ENCODE data around the gene TALDO1.
A peak's percentile ranks its signal among the peaks of the same experiment; 100 is the strongest.

Gene TALDO1

DNA sequence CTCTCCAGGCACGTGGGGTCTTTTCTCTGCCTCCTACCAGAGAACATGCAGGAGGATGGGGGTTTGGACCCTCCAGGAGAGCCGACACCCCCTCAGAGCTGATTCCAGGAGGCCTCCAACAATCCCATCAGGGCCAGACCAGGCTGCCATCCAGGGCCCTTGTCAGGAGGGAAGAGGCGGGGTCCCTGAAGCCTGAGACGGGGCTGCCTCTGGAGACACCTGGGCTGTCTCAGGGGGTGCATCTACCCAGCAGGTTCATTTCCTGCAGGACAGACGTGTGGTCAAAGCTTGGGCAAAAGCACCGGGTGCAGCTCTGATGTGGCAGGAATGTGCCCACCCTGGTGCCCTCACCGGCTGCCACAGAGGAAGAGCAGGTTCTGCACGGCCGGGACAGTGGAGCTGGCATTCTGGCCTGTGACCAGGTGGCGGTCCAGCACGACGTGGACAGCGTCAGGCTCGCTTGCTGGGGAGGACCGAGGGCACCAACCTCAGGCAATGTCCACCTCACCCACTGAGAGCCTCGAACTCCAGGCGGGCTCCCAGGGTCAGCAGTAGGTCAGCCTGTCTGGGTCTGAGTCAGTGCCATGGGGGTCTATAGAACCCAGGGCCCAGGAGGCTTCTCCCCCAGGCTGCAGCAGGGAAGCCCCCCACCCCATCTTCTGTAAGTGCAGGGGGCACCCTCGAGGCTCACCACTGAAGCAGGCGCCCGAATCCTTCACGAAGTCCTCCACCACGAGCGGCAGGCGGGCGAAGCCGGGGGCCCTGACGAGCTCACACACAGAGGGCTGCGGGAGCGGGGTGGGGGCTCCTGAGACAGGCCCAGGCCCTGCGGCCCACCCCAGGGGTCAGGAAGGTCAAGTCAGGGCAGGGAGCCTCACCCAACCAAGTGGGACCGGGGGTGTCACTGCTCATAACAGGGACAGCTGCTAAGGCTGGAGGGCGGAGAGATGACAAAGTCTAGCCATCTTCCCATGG is 23.7 kb downstream of the TALDO1 start:
- no peak for DNase-seq

DNA sequence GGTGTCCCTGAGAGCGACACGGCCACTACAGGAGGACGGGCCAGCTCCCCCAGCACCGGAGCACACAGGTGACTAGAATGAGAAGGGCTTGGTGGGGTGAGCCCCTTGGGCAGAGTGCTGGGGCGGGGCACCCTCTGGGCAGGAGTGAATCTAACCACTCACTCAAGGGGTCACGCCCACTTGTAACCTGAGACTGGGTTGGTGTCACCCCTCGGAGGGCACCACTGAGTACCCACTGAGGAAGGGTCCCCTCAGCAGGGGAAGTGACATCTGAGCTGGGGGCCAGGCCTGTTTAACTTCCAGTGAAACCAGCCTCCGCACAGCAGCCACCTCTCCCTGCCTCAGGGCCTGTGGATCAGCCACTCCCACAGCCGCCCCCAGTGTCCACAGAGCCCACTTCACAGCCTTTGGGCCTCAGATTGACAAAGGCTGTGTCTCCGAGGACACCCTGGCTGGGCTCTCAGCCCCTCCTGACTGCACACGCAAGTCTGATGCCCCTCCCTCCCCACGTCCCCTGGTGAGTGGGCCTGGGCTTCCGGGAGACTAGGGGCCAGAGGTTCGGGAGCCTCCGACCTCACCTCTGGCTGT is 24.4 kb downstream of the TALDO1 start:
- DNase-seq = no peak

DNA sequence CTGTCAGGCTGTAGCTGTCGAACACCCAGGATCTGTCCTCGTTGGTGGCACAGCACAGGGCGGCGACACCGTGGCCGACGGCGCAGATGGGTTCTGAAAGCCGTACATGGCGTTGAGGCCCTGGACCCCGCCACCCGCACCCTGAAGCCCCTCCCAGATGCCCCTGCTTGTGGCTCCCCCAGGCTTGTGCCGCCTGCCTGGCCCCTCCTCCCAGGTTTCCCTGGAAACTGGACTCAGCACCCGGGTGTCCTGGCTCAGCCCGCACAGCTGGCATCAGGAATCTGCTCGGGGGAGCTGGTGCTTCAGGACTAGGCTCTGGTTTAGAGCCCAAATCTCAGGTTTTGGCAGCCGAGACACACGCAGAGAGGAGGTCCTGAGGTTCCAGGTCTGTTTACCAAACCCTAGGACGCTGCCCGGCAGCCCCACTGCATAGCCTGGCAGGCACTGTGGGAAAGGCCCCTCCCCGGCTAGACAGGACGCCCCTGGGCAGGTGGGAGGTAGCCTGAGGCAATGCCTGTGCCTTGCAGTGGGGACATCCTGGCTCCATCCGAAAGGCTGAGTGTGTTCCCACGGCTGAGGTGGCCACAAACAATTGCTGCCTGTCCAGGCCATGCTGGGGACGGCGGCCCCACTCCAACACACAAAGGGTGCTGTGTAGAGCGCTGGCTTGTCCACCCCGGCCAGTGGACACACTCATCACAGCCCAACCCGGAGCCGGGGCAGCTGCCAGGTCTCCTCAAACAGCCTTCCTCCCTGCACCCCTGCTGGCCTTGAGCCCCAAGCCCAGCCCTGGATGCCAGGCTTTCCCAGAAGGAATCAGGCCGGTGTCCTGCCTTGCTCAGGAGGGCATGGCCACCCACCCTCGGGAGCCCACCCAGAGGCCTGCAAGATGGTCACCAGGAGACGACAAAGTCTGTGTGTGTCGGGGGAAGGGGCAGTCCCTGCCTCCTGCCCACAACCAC is 25.4 kb downstream of the TALDO1 start:
- no peak for DNase-seq

DNA sequence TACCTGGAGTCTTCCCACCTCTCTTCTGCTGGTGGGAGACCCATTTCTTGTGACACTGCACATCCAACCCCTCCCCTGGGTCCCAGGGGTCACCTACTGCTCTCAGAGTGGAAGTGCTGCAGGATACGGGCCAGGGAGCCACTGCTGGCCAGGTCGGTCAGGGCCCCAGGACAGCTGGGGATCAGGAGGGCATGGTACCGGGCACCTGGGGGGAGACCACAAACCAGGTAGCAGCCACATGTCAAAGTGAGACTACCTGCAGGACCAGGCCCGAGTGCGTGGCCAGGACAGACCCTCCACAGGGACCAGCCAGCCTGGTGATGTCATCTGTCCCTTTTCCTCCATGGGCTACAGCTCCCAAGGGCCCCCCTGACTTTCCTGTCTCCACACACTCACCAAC is 26.2 kb downstream of the TALDO1 start:
- no peak for DNase-seq

DNA sequence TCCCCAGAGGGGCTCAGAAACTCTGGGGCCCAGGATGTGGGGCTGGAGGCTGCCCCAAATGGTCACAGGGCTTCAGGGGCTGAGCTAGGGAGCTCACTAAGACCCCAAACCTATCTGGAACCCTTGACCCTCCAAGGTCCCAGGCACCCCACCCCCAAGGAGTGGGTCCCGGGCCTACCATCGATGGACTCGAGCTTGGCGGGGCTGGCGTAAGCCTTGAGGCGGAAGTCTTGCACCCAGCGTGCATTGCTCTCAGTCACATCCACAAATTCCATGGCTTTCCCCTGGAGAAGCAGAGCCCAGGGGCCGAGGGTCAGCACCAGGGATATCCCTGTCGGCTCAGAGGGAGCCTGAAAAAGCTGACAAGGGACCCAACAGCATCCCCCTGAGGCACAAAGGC is 26.6 kb downstream of the TALDO1 start:
- DNase-seq = no peak

DNA sequence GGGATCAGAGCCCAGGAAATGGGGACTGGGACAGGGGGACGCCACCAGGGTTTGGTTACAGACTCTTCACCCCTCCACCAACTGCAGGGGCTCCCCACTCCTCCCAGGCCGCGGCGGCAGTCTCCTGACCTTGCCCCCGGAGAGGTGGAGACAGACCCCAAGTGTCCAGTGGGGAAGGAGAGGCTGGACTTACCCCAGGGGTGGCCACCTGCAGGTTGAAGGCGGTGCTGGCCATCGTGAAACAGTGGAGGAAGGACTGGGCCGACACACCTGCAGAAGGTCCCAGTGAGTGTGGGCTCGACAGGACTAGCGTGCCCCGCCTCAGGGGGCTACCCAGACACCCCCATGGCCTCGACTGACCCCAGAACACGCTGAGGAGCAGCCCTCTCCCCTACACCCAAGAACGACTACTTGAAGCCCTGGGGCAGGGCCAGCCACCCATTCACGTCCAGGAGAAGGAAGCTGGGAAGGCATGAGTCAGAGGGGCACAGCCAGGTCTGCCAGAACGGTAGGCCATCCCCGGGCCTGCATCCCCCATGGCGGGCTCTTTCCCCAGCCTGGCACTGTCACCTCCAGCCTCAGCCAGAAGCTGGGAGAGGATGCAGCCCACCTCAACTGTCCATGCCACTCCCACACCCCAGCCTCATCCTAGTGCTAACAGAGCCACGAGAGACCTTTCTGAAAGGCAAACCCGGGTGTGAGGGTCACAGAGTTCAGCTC is 27.8 kb downstream of the TALDO1 start:
- DNase-seq = no peak

DNA sequence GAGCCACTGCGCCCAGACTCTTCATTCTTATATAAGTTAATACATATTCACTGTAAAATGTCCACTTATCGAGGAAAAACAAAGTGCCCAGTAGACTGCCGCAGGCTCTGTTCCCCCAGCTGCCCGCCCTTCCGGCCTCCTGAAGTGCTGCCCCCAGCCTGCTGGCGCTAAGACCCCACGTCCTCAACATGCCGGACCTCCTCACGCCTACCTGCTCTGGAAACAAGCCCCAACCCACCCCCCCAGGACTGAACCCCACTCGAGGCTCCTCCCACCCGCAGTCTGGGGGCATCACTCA is 28.9 kb downstream of the TALDO1 start:
- no peak for DNase-seq

DNA sequence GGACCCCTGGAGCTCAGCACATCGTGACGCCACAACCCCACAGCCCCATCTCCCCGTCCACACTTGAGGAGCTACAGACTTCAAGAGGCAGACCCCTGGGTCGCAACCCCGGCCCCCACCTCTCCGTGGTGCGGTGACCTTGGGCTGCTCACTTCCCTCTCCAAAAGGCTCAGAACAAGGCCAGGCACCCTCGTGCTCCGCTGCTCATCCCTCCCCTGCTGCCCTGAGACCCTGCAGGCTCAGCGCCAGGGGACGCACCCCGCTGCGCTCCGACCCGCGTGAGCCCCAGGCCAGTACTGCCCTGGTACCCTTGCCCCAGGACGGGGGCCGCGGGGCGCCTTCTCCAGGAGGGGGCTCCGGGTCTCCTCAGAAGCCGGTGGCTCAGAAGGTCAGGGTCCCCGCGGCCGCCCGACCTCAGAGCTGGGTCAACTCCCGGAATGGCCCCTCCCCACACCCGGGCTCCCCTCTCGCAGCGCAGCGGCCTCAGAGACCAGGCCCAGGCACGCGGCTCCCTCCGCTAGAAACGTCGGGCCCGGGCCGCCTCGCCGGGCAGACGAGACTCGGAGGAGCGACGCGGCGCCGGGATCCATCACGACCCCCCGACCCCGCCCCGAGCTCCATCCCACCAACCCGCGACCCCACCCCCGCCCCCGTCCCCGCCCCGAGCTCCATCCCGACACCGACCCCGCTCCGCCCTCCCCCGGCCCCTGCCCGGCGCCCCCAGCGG is 29.5 kb downstream of the TALDO1 start:
- no peak for DNase-seq

DNA sequence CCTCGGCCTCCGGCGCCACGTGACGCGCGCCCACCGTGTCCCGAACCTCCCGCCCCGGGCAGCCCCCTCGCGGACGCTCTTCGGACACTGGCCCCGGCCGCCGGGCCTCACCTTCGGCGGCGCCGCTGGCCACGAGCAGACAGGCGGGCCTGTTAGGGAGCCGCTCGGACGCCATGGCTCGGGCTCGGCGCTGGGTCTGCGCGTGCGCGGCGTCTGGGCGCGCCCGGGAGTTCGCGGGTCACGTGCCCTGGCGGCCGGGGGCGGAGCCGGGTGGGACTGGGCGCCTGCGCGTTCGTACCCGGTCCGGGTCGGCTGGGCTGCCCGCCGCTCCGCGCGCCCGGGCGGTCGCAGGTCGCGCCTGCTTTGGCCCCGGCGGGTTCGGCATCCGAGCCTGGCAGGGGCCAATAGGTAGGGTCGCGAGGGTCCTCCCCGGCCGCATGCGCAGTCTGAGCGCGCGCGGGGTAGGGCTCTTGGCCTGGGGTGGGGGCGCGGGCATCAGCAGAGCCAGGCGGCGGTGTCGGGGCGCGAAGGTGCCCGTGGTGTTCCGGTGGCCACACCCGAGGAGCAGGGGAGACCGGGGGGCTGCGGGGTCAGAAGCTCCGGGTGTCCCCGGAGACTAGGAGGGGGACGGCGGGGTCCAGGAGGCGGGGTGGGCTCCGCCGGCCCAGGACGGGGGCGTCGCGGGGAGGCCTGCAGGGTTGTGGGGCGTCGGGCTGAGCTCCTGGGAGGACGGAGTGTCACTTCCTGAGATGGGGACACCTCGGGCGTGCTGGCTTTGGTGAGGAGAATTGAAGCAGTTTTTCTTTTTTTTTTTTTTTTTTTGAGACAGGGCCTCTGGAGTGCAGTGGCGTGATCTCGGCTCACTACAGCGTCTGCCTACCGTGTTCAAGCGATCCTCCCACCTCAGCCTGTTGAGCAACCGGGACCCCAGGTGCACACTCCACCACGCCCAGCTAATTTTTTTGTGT is 30.3 kb downstream of the TALDO1 start, which contains the start of gene GATD1:
GATD1 (minus strand) TSS at position 200 of the 968 bp plus-strand sequence; CDS start at position 175, 25 bp downstream.
- DNase-seq = peak; percentile 74 to 86

DNA sequence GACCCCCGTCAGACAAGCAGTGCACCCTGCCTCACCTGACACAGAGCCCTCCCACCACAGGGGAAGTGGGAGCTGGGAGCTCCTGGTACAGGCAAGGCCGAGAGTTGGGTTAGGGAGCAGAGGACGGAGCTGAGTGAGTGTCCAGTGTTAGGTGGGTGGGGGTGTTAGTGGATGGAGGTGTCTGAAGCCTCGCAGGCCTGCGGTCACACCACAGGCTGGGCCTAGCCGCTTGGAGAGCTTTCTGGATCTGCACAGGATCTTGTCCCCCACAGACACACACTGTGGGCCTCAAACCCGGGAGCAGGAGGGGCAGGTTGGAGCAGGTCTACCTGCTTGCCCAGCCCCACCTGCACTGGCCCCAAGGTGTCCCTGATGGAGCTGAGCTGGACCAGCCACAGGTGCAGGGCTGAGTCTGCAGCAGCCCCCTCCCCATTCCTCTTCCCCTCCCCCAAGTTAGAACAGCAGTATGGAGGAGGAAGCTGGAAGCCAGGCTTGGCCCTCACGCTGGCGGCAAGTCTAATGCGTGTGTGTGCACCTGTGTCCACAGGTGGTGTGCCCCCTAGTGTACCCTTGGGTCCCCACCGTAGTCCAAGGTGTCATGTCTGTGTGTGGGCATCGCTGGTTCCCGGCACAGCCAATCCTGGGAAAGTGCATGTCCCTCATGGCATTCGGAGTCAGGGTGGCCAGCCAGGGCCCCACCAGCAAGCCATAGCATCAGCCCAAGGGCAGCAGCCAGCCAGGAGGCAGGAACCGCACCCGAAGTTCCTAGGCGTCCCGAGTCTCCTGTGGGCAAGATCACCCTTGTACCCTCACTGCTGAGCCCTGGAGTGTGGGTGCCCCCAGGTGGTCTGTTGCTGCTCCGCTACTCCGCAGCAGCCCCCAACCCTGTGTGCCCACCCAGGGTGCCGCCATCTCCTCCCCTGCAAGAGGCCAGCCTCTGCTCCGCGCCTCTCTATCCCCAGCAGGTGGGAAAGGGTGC is 32.0 kb downstream of the TALDO1 start:
- no peak for DNase-seq

DNA sequence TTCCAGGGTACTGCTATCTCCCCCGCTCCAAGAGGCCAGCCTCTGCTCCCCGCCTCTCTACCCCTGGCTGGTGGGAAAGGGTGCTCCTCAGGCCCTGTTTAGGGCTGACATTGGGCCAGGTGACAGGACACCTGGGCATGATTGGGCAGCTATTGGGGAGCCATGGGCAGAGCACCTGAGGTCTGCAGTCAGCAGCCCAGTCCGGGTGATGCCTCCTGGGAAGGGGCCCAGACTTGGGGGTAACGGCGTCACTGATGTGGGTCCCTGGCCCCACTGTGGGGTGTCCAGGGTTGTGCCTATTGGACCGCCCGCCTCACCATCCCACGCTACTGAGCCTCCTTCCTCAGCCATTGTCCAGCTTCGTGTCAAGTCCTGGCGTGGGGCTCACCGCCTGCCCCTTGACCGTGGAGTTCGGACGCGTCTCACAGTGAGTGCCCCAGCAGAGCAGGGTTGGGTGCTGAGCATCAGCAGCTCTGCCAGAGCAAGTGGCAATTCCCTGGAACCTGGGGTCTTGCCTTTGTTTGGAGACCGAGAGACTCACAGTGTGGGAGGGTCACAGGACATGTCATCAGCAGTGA is 32.8 kb downstream of the TALDO1 start:
- no peak for DNase-seq

DNA sequence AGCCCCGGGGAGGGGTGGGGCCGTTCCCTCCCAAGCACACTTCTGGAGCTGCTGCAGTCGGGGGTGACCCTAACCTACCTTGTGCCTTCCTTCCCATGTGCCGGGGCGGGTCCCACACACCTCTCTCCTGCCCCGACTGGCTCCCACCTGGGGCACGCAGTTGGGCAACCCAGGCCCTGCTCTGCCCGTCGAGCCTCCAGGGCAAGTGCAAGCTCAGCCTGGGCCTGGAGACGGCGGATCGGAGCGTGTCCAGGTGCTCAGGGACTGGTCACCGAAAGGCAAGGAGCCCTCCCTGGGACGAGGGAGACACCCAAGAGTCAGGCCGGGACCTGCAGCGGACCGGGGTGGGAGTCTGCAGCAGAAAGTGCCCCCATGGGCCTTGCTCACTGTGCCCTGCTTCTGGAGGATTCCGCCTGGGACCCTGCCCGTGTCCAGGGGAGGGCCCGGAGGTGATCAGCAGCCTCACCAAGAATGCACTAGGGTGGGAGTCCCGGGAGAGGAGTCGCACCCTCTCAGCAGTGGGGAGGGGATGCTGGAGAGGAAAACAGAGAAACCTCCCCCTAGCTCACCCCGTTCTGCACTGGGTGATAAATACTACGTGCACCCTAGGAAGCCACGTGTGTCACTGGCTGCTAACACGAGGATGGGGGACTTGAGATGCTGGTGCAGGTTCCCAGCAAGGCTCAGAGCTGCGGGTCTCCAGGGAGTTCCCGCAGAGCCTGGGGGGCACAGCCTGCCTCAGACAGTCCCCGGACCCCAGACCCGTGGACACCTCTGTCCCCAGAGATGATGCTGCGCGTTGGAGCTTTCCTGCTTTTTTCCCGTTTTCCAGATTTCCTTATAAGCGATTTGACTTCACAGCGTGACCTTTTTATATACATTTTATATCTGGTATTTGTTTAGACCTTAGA is 35.3 kb downstream of the TALDO1 start:
- DNase-seq = no peak

DNA sequence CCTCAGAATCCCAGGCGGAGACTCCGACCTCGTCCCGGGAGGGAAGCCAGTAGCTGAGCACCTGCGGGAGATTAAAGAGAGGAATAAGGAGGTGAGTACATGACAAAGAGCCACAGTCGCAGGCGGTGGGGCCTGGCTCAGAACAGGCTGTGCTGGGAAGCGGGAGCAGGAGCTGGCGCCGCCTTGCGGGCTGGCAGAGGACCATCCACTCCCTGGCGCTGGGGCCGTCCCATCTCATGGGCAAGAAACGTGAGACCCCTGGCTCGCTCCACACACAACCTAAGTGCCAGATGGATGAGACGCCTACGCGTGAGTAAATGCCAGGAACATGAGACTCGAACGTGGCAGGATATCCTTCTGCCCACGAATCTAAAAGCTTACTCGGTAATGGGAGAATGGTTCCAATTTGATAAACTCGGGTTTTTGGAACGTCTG is 36.3 kb downstream of the TALDO1 start:
- peak; percentile 5 to 13 for DNase-seq

DNA sequence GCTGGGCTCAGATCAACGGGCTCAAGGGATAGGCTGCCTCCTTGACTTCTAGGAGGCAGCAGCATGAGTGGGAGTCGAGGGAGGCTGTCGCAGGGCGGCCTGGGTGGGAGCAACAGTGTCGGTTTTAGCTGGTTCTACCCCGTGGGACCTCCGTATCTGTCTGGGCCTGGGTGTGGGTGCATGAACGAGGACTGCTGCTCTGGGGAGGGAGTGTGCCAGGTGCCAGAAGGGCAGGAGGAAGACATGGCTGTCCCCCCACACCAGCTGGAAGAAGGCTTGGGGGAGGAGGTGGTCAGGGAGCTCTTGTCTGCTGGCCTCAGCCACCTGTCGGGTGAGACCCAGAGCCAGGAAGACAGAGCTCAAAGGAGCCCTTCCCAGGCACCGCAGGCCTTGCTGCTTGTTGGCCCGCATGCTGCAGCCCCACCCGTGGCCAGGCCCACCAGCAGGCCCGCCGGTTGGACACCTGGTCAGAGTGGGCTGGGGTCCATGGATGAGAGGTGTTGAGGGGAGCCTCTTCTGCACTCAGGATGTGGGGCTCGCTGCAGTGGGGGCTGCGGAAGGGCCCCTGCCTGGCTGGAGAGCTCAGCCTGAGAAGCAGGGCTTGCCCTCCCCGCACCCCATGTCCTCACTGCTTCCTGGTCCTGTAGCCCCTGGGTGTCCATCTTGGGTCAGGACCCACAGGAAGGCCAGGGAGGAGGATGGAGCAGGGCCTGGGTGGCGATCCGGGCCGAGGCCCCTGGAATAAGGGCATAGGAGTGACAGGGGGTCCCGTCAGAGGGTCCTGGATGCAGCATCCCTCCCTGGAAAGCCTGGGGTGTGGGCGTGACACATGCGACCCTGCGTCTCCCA is 39.2 kb downstream of the TALDO1 start:
- no peak for DNase-seq

DNA sequence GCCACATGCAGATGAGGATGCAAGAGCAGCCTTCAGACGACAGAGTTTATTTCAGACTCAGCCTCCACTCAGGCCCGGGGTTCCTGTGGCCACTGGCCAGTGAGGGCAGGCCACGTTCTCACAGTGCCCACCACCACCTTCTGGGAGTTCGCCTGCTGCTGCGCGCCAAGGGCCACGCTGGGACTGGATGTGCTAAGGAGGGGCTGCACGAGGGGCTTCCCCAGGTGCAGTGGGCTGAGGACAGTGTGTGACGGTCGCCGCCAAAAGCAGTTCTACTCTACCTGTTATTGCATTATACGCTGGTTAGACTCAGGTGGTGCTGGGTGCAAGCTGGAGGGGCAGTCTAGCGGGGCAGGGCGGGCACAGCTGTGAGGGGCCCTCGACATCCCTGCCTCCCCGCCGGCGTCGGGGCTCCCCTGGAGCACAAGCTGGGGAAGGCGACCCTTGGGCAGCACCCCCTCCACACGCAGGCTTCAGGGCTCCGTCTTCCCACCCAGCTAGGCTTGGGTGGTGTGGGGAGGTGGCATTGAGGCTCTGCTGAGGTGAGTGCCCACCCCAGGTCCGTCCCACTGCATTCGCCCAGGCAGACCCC is 39.9 kb downstream of the TALDO1 start:
- DNase-seq = no peak

DNA sequence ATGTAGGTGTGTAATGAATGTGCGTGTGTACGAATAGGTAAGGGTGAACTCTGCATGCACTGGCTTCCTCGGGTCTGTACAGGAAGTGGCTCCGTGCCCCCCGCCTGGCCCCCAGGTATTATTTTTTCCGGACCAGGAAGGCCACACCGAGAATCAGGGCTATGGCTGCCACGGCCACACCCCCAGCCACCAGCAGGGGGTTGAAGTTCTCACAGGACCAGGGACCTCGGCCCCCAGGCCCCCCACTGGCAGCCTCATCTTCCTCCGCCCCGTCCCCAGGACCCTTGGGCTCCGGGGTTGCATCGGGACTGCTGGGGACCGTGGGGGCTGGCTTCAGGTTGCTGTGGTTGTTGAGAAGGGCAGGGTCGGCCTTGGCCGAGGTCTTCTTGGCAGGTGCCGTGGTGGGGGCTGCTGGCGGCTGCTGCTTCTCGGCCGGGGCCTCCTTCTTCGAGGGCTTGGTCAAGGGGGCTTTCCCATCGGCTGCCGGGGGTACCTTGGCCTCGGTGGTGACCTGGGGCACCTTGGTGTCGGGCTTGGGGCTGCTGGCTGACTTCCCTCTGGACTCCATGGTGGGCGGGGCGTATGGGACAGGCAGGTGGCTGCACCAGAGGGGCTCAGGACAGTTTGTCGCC is 40.9 kb downstream of the TALDO1 start:
- no peak for DNase-seq

Measured in bone marrow (tissue), 2 donors.